Hepatocyte (in vitro differentiated cells): ENCODE results near the gene ATAD3B.

Experiments
- EZH2 ChIP-seq: fragments of 200-600 bp; sonication (generic); IDR thresholded peaks from 2 replicates; pipeline ENCODE4 v1.6.1; 2016; ENCODE audit warnings: antibody characterized with exemption, mild to moderate bottlenecking, borderline replicate concordance
- EZH2phosphoT487 ChIP-seq: fragments of 200-600 bp; sonication (generic); IDR thresholded peaks from one replicate; pipeline ENCODE4 v1.6.1; 2018; ENCODE audit warnings: antibody characterized with exemption, mild to moderate bottlenecking, low read depth, moderate library complexity; ENCODE audit not compliant: unreplicated experiment, severe bottlenecking
- TF ChIP-seq, protein P1 (sequence below): fragments of 200-600 bp; sonication (generic); IDR thresholded peaks from 2 replicates; pipeline ENCODE4 v1.5.1; 2016; ENCODE audit warnings: antibody characterized with exemption, mild to moderate bottlenecking; ENCODE audit not compliant: poor library complexity

DNA sequence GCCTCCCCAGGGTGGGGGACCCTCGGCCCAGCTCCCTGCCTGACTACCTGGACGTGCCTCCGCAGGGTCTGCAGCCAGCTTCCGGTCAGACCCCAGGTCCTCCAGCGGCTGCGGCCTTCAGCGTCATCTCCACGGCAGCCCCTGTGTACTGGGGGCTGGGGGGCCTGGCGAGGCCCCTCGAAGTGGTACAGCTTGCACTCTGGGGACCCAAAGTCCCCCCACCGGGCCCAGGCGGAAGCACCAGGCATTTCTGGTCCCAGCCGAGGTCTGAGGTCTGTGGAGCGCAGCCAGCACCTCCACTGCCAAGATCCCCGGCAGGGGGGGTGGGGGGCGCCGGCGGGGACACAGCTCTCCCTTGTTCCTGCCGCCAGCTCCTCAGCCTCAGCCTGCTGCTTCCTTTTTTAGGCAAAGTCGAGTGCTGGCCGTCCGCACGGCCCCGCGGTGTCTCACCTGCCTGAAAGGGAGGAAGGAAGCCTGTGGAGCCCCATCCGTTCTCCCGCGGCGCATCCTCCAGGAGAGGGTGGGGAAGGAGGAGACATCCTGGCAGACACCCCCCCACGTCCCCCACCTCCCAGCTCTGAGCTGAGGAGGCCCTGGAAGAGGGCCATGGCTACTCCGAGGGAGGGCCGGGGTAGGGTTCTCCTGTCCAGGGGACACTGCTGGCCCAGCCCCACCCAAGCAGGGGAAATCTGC, 37.3 kb upstream of the ATAD3B start:
- TF ChIP-seq, protein P1, sequence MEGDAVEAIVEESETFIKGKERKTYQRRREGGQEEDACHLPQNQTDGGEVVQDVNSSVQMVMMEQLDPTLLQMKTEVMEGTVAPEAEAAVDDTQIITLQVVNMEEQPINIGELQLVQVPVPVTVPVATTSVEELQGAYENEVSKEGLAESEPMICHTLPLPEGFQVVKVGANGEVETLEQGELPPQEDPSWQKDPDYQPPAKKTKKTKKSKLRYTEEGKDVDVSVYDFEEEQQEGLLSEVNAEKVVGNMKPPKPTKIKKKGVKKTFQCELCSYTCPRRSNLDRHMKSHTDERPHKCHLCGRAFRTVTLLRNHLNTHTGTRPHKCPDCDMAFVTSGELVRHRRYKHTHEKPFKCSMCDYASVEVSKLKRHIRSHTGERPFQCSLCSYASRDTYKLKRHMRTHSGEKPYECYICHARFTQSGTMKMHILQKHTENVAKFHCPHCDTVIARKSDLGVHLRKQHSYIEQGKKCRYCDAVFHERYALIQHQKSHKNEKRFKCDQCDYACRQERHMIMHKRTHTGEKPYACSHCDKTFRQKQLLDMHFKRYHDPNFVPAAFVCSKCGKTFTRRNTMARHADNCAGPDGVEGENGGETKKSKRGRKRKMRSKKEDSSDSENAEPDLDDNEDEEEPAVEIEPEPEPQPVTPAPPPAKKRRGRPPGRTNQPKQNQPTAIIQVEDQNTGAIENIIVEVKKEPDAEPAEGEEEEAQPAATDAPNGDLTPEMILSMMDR = no peak
- TF ChIP-seq EZH2 = no peak
- TF ChIP-seq EZH2phosphoT487 = no peak
